Sigmoid colon (tissue), 7 donors: ENCODE data around the gene LTB. TPM values are rescaled to one million over a fixed set of nuclear protein-coding genes. Genes with fewer than 3 reads are reported as not detected.

Source experiments
- DNase-seq: peaks from one replicate; pipeline ENCODE4 v3.0.0-alpha.2; 2019
- H3K27ac ChIP-seq, 4 donors: fragments of 200-600 bp; sonication (generic); one replicate each; pipeline ENCODE4 v1.5.1; 2016 to 2019; ENCODE audit warnings: mild to moderate bottlenecking in 1 of 4
- H3K27me3 ChIP-seq, 3 donors: fragments of 200-600 bp; sonication (generic); one replicate each; pipeline ENCODE4 v1.5.1; 2019; ENCODE audit warnings: mild to moderate bottlenecking in 1 of 3
- H3K36me3 ChIP-seq, 4 donors: fragments of 200-600 bp; sonication (generic); one replicate each; pipeline ENCODE4 v1.5.1; 2016 to 2019
- H3K4me1 ChIP-seq, 4 donors: fragments of 200-600 bp; sonication (generic); one replicate each; pipeline ENCODE4 v1.5.1; 2017 to 2019
- H3K4me3 ChIP-seq, 4 donors: fragments of 200-600 bp; sonication (generic); one replicate each; pipeline ENCODE4 v1.5.1; 2017 to 2019; ENCODE audit warnings: mild to moderate bottlenecking in 2 of 4, moderate library complexity in 1 of 4
- H3K9me3 ChIP-seq, 4 donors: fragments of 200-600 bp in 3 of 4; sonication (generic) in 3 of 4; one replicate each; pipeline versions ENCODE4 v1.5.1 to v1.6.1; 2013 to 2019
- EP300 ChIP-seq, 4 donors: sonication (generic); formaldehyde crosslinking; IDR thresholded peaks; one replicate each; pipeline ENCODE4 v1.6.1; 2017; ENCODE audit warnings: antibody characterized with exemption in 4 of 4
- POLR2A ChIP-seq, 2 donors: fragments of 450-650 bp; IDR thresholded peaks; one replicate each; pipeline ENCODE4 v1.6.1; 2016; ENCODE audit warnings: antibody characterized with exemption in 2 of 2, mild to moderate bottlenecking in 2 of 2, moderate library complexity in 2 of 2
- POLR2AphosphoS5 ChIP-seq, 4 donors: sonication (generic); formaldehyde crosslinking; IDR thresholded peaks; one replicate each; pipeline ENCODE4 v1.6.1; 2017; ENCODE audit warnings: antibody characterized with exemption in 4 of 4
- WGBS, 2 donors: extraction: QIAGEN DNeasy Blood & Tissue Kit; methylation state at CpG; one replicate each; pipeline ENCODE4 v1.1.7; 2013; 5-methylcytosine and 5-hydroxymethylcytosine counted together
- intact Hi-C: fragments of 100-400 bp; cut with DNase I; formaldehyde crosslinking; loops from one replicate; pipeline ENCODE4 v1.15.1; 2023
- polyA plus RNA-seq, 3 donors: library from polyadenylated mRNA; stranded (reverse); fragments of 200-250 nt; gene quantifications; one replicate each; pipeline ENCODE4 v1.2.3, GENCODE V29; 2013
- total RNA-seq, 4 donors: library from RNA; depleted of rRNA; stranded (reverse); fragments of >200 nt; gene quantifications; one replicate each; pipeline ENCODE4 v1.1.0, GENCODE V29; 2016
- TF ChIP-seq, protein P1 (sequence below), 4 experiments: fragments of 450-650 bp in 3 of 4; fragments of 200-600 bp in 1 of 4; IDR thresholded peaks; one replicate each; pipeline ENCODE4 v1.5.1; 2016 to 2019; ENCODE audit warnings: antibody characterized with exemption in 4 of 4, mild to moderate bottlenecking in 3 of 4, moderate library complexity in 2 of 4
- donor health status: healthy with polysubstance abuse.
- donor health status: Bipolar disorder and iron deficiency.
- donor health status: healthy.

LTB gene, protein sequence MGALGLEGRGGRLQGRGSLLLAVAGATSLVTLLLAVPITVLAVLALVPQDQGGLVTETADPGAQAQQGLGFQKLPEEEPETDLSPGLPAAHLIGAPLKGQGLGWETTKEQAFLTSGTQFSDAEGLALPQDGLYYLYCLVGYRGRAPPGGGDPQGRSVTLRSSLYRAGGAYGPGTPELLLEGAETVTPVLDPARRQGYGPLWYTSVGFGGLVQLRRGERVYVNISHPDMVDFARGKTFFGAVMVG
- total RNA-seq (1 to 10 TPM in 1 of 4 donors, under 1 TPM in 2, not detected in 1; 0.66 to 1.9 (median 0.68) TPM), polyA plus RNA-seq (10 to 100 TPM in 1 of 3 donors, 1 to 10 TPM in 1, not detected in 1; 2.5 to 90.8 TPM)

DNA sequence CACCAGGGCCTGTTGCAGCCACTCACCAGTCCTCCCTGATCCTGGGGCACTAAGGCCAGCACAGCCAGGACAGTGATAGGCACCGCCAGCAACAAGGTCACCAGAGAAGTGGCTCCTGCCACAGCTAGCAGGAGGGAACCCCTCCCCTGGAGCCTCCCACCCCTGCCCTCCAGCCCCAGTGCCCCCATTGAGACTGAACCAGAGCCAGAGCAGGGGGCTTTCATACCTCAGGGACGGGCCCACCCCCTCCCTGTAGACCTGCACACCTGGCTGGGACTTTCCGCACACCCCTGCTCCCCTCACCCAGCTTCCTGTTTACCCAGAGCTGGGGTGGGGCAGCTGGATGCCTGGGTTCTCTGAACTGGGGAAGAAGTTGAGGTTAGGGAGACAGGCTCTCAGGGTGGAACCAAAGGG is at the start of gene LTB:
TSS of gene LTB (minus strand) at position 195 of the 414 bp plus-strand sequence. CDS start at position 188, 7 bp downstream.
- WGBS, 2 donors = 36 to 40% methylated on average over 3 of the region's 3 CpGs
- TF ChIP-seq EP300 (IDR thresholded peaks at IDR 0.05) (no peak), POLR2A (IDR thresholded peaks at IDR 0.05) (no peak), POLR2AphosphoS5 (IDR thresholded peaks at IDR 0.05) (no peak)
- TF ChIP-seq, protein P1, sequence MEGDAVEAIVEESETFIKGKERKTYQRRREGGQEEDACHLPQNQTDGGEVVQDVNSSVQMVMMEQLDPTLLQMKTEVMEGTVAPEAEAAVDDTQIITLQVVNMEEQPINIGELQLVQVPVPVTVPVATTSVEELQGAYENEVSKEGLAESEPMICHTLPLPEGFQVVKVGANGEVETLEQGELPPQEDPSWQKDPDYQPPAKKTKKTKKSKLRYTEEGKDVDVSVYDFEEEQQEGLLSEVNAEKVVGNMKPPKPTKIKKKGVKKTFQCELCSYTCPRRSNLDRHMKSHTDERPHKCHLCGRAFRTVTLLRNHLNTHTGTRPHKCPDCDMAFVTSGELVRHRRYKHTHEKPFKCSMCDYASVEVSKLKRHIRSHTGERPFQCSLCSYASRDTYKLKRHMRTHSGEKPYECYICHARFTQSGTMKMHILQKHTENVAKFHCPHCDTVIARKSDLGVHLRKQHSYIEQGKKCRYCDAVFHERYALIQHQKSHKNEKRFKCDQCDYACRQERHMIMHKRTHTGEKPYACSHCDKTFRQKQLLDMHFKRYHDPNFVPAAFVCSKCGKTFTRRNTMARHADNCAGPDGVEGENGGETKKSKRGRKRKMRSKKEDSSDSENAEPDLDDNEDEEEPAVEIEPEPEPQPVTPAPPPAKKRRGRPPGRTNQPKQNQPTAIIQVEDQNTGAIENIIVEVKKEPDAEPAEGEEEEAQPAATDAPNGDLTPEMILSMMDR (IDR thresholded peaks at IDR 0.05) = no peak
- no peak for DNase-seq
- H3K27me3 ChIP-seq = peaks cover 0 to 6% (median 5%) of the 10 kb centered on the region in 3 donors
- peak within 1 kb of the TSS; percentile 50 to 85 (median 70) for H3K4me3 ChIP-seq
- H3K9me3 ChIP-seq = no peaks in the 10 kb centered on the region
- intact Hi-C loops = no loop called here
- H3K4me1 ChIP-seq = peaks cover 0 to 19% (median 16%) of the 10 kb centered on the region in 4 donors
- H3K36me3 ChIP-seq = no peaks in the 10 kb centered on the region
- H3K27ac ChIP-seq = peak within 1 kb of the TSS; percentile 80 to 87 (median 84)

DNA sequence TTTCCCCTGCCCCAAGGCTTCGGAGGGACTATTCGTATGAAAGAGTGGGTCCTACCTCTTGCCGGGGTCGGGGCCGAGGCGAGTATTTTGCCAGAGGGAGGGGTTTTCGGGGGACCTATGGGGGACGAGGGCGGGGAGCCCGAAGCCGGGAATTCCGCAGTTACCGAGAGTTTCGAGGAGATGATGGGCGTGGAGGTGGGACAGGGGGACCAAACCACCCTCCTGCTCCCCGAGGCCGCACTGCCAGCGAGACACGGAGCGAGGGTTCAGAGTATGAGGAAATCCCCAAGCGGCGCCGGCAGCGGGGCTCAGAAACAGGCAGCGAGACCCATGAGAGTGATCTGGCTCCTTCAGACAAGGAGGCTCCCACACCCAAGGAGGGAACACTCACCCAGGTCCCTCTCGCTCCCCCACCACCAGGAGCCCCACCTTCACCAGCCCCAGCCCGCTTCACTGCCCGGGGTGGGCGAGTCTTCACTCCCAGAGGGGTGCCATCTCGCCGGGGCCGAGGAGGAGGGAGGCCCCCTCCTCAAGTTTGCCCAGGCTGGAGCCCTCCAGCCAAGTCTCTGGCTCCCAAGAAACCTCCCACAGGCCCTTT is 49.6 kb upstream of the LTB start:
- Histone ChIP-seq H3K36me3 (peaks cover 67 to 100% (median 94%) of the 10 kb centered on the region in 4 donors), H3K9me3 (no peaks in the 10 kb centered on the region), H3K4me1 (no peaks in the 10 kb centered on the region), H3K27me3 (no peaks in the 10 kb centered on the region), H3K27ac (peak overlapping the region in 2 of 4 donors; percentile 1 to 26), H3K4me3 (no peak overlapping the region)
- intact Hi-C loops = no loop called here
- WGBS, 2 donors = 90 to 93% methylated on average over 32 of the region's 32 CpGs
- no peak for DNase-seq
- TF ChIP-seq POLR2A (IDR thresholded peaks at IDR 0.05) (no peak), POLR2AphosphoS5 (IDR thresholded peaks at IDR 0.05) (no peak), EP300 (IDR thresholded peaks at IDR 0.05) (no peak)
- TF ChIP-seq, protein P1 (IDR thresholded peaks at IDR 0.05) = no peak

DNA sequence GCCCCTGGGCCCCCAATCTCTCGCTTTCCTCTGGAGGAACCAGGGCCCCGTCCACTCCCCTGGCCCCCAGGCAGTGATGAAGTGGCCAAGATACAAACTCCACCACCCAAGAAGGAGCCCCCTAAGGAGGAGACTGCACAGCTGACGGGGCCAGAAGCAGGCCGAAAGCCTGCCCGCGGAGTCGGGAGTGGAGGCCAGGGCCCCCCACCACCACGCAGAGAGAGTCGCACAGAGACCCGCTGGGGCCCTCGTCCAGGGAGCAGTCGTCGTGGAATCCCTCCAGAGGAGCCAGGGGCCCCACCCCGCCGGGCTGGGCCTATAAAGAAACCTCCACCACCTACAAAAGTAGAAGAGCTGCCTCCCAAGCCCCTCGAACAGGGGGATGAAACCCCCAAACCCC is 49.0 kb upstream of the LTB start:
- no peak for DNase-seq
- Histone ChIP-seq H3K4me1 (no peaks in the 10 kb centered on the region), H3K27ac (no peak overlapping the region), H3K27me3 (no peaks in the 10 kb centered on the region), H3K9me3 (no peaks in the 10 kb centered on the region), H3K4me3 (no peak overlapping the region), H3K36me3 (peaks cover 61 to 100% (median 94%) of the 10 kb centered on the region in 4 donors)
- 89 to 90% methylated on average over 16 of the region's 16 CpGs for WGBS, 2 donors
- intact Hi-C loops = no loop called here
- TF ChIP-seq POLR2A (IDR thresholded peaks at IDR 0.05) (no peak), EP300 (IDR thresholded peaks at IDR 0.05) (no peak), POLR2AphosphoS5 (IDR thresholded peaks at IDR 0.05) (no peak)
- TF ChIP-seq, protein P1 (IDR thresholded peaks at IDR 0.05) = no peak

DNA sequence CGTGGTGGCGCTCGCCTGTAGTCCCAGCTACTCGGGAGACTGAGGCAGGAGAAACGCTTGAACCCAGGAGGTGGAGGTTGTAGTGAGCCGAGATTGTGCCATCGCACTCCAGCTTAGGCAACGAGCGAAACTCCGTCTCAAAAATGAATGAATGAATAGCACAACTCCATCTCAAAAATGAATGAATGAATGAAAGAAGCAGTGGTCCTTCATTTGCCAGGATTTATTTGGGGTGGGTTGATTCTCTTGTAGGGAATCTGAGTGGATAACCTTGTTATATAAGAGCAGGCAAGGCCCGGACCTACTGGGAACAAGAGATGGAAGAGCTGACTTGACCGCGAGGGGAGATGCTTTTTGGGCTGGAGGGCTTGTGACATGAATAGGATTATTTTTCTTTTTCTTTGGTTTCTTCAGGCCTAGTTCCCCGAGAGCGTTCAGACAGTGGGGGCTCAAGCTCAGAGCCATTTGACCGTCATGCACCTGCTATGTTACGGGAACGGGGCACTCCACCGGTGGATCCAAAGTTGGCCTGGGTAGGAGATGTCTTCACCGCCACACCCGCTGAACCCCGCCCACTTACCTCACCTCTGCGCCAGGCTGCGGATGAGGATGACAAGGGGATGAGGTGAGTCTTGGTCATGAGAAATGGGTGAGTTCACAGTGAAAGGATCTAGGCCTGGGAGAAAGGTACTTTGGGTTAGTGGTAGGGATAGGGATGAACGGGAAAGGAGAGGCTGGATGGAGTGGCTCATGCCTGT is 48.1 kb upstream of the LTB start:
- TF ChIP-seq POLR2AphosphoS5 (IDR thresholded peaks at IDR 0.05) = peak in 1 of 4 donors; percentile 10
- TF ChIP-seq POLR2A (IDR thresholded peaks at IDR 0.05) = no peak
- TF ChIP-seq EP300 (IDR thresholded peaks at IDR 0.05) = no peak
- TF ChIP-seq, protein P1 (IDR thresholded peaks at IDR 0.05) = no peak
- WGBS, 2 donors = 90 to 95% methylated on average over 25 of the region's 25 CpGs
- DNase-seq = no peak
- intact Hi-C loops = no loop called here
- no peaks in the 10 kb centered on the region for H3K4me1 ChIP-seq
- H3K27me3 ChIP-seq = no peaks in the 10 kb centered on the region
- no peaks in the 10 kb centered on the region for H3K9me3 ChIP-seq
- H3K27ac ChIP-seq = no peak overlapping the region
- peaks cover 58 to 100% (median 94%) of the 10 kb centered on the region in 4 donors for H3K36me3 ChIP-seq
- no peak overlapping the region for H3K4me3 ChIP-seq
